AG04450 (cell line): Measurements from ENCODE around the gene IKZF3. TPM values are rescaled to one million over a fixed set of nuclear protein-coding genes. Genes with fewer than 3 reads are reported as not detected.
"Not testable (repeated sequence)": the region's sequence is repeated elsewhere in the genome, so short reads cannot be mapped to it uniquely, and the experiment has no call there.

Experiments
- CTCF ChIA-PET: fragments of 300-600, 350-600 bp; formaldehyde crosslinking; extraction: SDS; loops from one replicate; lab custom pipeline; 2022; ENCODE audit warnings: antibody characterized with exemption, inconsistent platforms; lab: Charles Lee
- POLR2A ChIA-PET: fragments of 350-600 bp; formaldehyde crosslinking; extraction: SDS; loops from one replicate; lab custom pipeline; 2021; ENCODE audit warnings: antibody characterized with exemption, inconsistent platforms; lab: Yijun Ruan, JAX
- DNase-seq: peaks from one replicate; pipeline ENCODE4 v3.0.0-alpha.2; 2011; ENCODE audit warnings: low read depth, low spot score
- H3K27ac ChIP-seq: one replicate; pipeline ENCODE4 v1.5.1; 2012; ENCODE audit warnings: low read depth, low read length, control low read depth
- H3K27me3 ChIP-seq: one replicate; pipeline ENCODE4 v1.6.0; 2012; ENCODE audit warnings: low read length; ENCODE audit not compliant: control insufficient read depth, insufficient read depth
- H3K4me3 ChIP-seq: 2 replicates; pipeline ENCODE4 v1.5.1; 2011; ENCODE audit warnings: mild to moderate bottlenecking, low read depth, low read length, control low read depth
- H3K9me3 ChIP-seq: 2 replicates; pipeline ENCODE4 v1.5.1; 2012; ENCODE audit warnings: low read length; ENCODE audit not compliant: control insufficient read depth, insufficient read depth
- polyA plus RNA-seq: library from polyadenylated mRNA; depleted of rRNA; stranded (reverse); fragments of >200 nt; gene quantifications from 2 replicates; pipeline ENCODE4 v1.2.3, GENCODE V29; 2011
- TF ChIP-seq, protein P1 (sequence below): IDR thresholded peaks from 2 replicates; pipeline ENCODE4 v1.5.1; 2011; ENCODE audit warnings: low read depth, low read length, control low read depth, inconsistent platforms

IKZF3 gene
- polyA plus RNA-seq, 1 experiment = not detected

DNA sequence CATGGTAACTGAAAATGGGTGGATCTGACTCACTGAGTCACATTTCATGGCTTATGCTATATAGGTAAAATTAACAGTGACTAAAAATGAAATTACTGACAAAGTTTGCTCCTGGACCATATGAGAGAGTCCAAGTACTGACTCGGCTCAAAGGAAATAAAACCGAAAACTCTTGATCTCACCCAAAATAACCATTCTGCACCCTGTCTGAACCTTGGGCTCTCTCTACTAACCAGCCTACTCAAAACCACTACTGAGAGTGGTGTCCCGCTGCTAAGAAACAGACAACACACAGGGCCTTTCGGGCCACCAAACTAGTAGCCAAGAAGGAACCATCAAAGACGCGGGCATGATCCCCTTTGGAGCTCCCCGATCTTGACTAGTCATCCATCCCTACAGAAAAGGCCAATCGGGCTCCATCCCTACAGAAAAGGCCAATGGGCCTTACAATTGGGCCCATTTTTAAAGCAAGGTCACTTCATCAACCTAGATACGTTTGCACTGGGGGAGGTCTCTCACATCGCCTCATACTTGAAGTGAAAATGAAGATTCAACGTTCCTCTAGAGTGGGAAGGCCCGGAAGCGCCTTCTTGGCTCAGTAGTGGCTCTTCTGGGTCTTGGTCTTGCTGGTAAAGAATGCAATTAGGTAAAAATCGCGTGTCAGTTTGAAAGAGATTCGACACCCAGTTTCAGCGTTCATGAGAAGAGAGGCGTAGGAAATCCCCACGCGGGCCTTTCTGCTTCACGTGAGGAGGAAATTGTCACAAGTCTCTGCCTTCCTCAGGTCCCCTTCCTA lies 3.2 kb upstream of the IKZF3 start:
- peaks cover 59% of the 10 kb centered on the region for H3K27me3 ChIP-seq
- peaks cover 15% of the 10 kb centered on the region for H3K9me3 ChIP-seq
- ChIA-PET CTCF (no interaction called here), POLR2A (interaction anchor here (0.6 kb wide), 1 partner anchor 8 kb away, joined by 4 read pairs; no protein-coding TSS in a partner anchor)
- H3K27ac ChIP-seq = no peak overlapping the region
- DNase-seq = no peak
- no peak overlapping the region for H3K4me3 ChIP-seq
- TF ChIP-seq, protein P1, sequence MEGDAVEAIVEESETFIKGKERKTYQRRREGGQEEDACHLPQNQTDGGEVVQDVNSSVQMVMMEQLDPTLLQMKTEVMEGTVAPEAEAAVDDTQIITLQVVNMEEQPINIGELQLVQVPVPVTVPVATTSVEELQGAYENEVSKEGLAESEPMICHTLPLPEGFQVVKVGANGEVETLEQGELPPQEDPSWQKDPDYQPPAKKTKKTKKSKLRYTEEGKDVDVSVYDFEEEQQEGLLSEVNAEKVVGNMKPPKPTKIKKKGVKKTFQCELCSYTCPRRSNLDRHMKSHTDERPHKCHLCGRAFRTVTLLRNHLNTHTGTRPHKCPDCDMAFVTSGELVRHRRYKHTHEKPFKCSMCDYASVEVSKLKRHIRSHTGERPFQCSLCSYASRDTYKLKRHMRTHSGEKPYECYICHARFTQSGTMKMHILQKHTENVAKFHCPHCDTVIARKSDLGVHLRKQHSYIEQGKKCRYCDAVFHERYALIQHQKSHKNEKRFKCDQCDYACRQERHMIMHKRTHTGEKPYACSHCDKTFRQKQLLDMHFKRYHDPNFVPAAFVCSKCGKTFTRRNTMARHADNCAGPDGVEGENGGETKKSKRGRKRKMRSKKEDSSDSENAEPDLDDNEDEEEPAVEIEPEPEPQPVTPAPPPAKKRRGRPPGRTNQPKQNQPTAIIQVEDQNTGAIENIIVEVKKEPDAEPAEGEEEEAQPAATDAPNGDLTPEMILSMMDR = no peak

DNA sequence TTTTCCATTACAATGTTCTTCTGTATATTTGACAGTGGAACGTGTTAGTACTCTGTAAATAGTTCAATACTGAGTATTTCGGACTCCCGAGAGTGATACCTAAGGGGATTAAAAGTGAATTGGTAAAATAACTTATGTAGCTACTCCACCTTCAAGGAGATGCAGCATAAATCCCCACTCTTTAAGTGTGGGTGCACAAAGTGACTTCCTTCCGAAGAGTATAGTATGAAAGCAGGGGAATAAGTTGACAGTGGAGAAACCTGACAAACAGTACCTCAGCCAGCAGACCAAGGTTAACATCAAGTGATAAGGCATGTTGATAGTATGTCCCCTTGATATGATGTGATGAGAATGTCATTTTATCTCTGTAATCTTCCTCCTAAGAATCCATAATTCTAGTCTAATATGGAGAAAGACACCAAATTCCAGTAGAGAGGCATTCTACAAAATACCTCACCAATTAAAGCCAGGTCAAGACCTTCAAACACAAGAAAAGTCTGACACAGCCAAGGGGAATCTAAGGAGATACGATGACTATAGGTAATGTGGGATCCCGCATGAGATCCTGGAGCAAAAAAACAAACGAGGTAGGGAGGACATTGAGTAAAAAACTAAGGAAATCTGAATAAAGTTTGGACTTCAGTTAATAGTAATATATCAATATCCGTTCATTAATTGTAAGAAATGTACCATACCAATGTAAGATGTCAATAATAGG lies 2.1 kb upstream of the IKZF3 start:
- Histone ChIP-seq H3K27me3 (peaks cover 66% of the 10 kb centered on the region), H3K4me3 (no peak overlapping the region), H3K9me3 (peaks cover 15% of the 10 kb centered on the region), H3K27ac (no peak overlapping the region)
- POLR2A ChIA-PET = no interaction called here
- TF ChIP-seq, protein P1 = no peak
- CTCF ChIA-PET = interaction anchor here (0.7 kb wide), 1 partner anchor 45 kb away, joined by 5 read pairs; no protein-coding TSS in a partner anchor
- no peak for DNase-seq

DNA sequence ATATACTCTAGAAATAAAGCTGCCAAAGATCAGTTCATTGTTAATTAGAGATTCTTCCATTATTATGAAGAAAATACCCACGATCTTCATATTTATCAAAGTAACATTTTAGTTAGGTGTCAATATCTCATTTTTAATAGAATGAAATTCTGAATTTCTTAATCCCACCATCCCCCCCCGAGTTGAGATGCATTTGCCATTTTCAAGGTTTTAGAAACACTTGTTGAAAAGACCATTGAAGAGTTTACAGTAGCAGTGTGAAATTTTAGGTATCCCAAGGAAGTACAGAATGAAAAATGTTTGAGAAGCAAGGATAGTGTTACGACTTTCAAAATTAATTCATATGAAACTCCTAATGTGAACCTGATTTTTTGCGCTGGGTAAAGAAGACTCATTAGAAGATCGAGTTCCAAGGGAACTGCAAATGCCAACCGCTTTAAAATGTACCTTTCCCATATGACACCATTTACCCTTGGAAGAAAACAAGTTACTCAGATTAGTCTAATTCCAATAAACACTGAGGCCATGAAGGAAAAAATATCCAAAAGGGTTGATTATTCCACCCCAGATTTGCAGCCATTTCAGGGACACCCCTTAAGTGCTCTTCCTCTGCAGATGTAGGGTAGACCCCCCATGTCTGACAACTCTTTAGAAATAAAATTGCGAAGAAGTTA lies 731 bp downstream of the IKZF3 start:
- CTCF ChIA-PET = no interaction called here
- Histone ChIP-seq H3K9me3 (peaks cover 13% of the 10 kb centered on the region), H3K4me3 (no peak overlapping the region)

DNA sequence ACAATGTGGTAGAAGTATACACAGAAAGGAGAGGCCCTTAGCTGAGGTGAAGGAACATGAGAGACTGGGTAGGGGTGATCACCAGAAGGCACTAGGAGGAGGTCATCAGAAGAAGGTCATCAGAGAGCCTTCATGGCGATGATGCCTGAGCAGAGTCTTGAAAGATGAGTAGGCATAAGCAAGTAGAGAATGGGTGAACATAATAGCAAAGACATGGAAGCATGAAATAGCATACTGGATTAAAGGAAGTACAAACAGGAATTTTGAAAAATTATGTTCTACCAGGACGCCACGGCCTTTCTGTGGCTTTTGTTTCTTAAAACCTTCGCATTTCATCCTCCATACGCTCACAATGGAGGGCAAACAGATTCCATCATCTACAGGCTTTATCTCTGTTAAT lies 2.9 kb downstream of the IKZF3 start:
- POLR2A ChIA-PET = no interaction called here
- TF ChIP-seq, protein P1 = no peak
- H3K27ac ChIP-seq = no peak overlapping the region
- no peak for DNase-seq
- no peak overlapping the region for H3K4me3 ChIP-seq
- H3K9me3 ChIP-seq = no peaks in the 10 kb centered on the region
- H3K27me3 ChIP-seq = peaks cover 42% of the 10 kb centered on the region
- CTCF ChIA-PET = interaction anchor here (0.6 kb wide), 1 partner anchor 26 kb away, joined by 3 read pairs; no protein-coding TSS in a partner anchor

More for the DNA sequence above, 731 bp downstream of the IKZF3 start:
- TF ChIP-seq, protein P1 = no peak
- Histone ChIP-seq H3K27me3 (peaks cover 62% of the 10 kb centered on the region), H3K27ac (no peak overlapping the region)
- DNase-seq = no peak
- POLR2A ChIA-PET = no interaction called here

DNA sequence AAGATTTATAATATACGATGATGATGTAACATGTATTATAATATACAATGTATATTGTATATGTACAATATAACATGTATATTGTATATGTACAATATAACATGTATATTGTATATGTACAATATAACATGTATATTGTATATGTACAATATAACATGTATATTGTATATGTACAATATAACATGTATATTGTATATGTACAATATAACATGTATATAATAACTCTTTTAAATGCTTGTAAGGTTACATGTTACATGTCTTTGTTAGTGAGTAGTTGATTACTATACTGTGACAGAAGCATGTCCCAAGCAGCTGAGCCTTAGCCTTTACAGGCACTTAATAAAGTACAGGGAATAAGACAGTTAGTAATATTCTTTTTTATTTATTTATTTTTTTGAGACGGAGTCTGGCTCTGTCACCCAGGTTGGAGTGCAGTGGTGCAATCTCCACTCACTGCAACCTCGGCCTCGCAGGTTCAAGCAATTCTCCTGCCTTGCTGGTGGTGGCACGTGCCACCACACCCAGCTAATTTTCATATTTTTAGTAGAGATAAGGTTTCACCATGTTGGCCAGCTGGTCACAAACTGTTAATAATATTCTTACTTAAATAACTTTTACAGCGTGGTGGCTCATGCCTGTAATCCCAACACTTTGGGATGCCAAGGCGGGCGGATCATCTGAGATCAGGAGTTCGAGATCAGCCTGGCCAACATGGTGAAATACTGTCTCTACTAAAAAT lies 8.0 kb downstream of the IKZF3 start:
- H3K27ac ChIP-seq, POLR2A ChIA-PET, DNase-seq, H3K4me3 ChIP-seq, H3K27me3 ChIP-seq, H3K9me3 ChIP-seq, CTCF ChIA-PET: not testable (repeated sequence)
